PC-3 (cell line): ENCODE results near the gene GARIN6. TPM values are rescaled to one million over a fixed set of nuclear protein-coding genes. Genes with fewer than 3 reads are reported as not detected.
A peak's percentile ranks its signal among the peaks of the same experiment; 100 is the strongest.

Source experiments
- ATAC-seq: fragments of 200-7000 bp; cut with Tn5 transposase; 2 replicates; pipeline ENCODE4 v1.9.1; 2020; ENCODE audit warnings: mild to moderate bottlenecking, moderate library complexity
- BruUV-seq: library from RNA; stranded (reverse); fragments of 400-500 nt; replicated peaks from 2 replicates; lab custom pipeline; 2021; lab: Mats Ljungman, UMichigan
- CTCF ChIA-PET: fragments of 300-600 bp; sonication (Branson Sonifier 250); formaldehyde crosslinking; loops from one replicate; lab custom pipeline; 2022; ENCODE audit warnings: antibody characterized with exemption; lab: Charles Lee
- POLR2A ChIA-PET: fragments of 300-600 bp; sonication (Branson Sonifier 250); formaldehyde crosslinking; loops from one replicate; lab custom pipeline; 2022; ENCODE audit warnings: antibody characterized with exemption; ENCODE audit not compliant: unreplicated experiment; lab: Charles Lee
- DNase-seq: peaks from one replicate; pipeline ENCODE4 v3.0.0-alpha.2; 2015
- H2AFZ ChIP-seq: fragments of 300-600 bp; sonication (generic); 2 replicates; pipeline ENCODE4 v1.6.0; 2016; ENCODE audit warnings: antibody characterized with exemption, low read length
- H3F3A ChIP-seq: fragments of 300-600 bp; sonication (generic); one replicate; pipeline ENCODE4 v1.6.0; 2017; ENCODE audit warnings: antibody characterized with exemption, low read length, control low read depth, mild to moderate bottlenecking; ENCODE audit not compliant: unreplicated experiment
- H3K27ac ChIP-seq: fragments of 300-600 bp; sonication (generic); 2 replicates; pipeline ENCODE4 v1.5.1; 2016; ENCODE audit warnings: mild to moderate bottlenecking, low read length
- H3K27me3 ChIP-seq: fragments of 300-600 bp; sonication (generic); 2 replicates; pipeline ENCODE4 v1.6.1; 2016; ENCODE audit warnings: low read length, mixed read lengths
- H3K36me3 ChIP-seq: fragments of 300-600 bp; sonication (generic); 2 replicates; pipeline ENCODE4 v1.6.1; 2016; ENCODE audit warnings: low read depth, mixed run types, low read length, mixed read lengths
- H3K4me1 ChIP-seq: fragments of 300-600 bp; sonication (generic); 2 replicates; pipeline ENCODE4 v1.5.1; 2016; ENCODE audit warnings: low read length; ENCODE audit not compliant: insufficient read depth
- H3K4me2 ChIP-seq: fragments of 300-600 bp; sonication (generic); 2 replicates; pipeline ENCODE4 v1.6.0; 2016; ENCODE audit warnings: low read length
- H3K4me3 ChIP-seq: fragments of 300-600 bp; sonication (generic); 2 replicates; pipeline ENCODE4 v1.5.1; 2016; ENCODE audit warnings: mild to moderate bottlenecking, low read length, mixed read lengths
- H3K79me2 ChIP-seq: fragments of 300-600 bp; sonication (generic); 2 replicates; pipeline ENCODE4 v1.6.1; 2017; ENCODE audit warnings: low read length, mixed read lengths
- H3K9ac ChIP-seq: fragments of 300-600 bp; sonication (generic); 2 replicates; pipeline ENCODE4 v1.6.0; 2016; ENCODE audit warnings: mild to moderate bottlenecking, low read length
- H3K9me2 ChIP-seq: fragments of 300-600 bp; sonication (generic); replicated peaks from 2 replicates; pipeline ENCODE4 v1.6.1; 2016; ENCODE audit warnings: mixed run types, low read length, mixed read lengths
- H3K9me3 ChIP-seq: fragments of 300-600 bp; sonication (generic); 2 replicates; pipeline ENCODE4 v1.6.1; 2016; ENCODE audit warnings: low read length, mixed read lengths
- H4K20me1 ChIP-seq: fragments of 300-600 bp; sonication (generic); 2 replicates; pipeline ENCODE4 v1.6.1; 2016; ENCODE audit warnings: low read length, mixed read lengths
- CTCF ChIP-seq: fragments of 300-600 bp; sonication (generic); conservative IDR thresholded peaks from 2 replicates; pipeline ENCODE4 v1.5.1; 2017; ENCODE audit warnings: antibody characterized with exemption, low read depth, mild to moderate bottlenecking, low read length
- EZH2 ChIP-seq: fragments of 300-600 bp; sonication (generic); IDR thresholded peaks from one replicate; pipeline ENCODE4 v1.6.1; 2017; ENCODE audit warnings: antibody characterized with exemption, mild to moderate bottlenecking, low read length; ENCODE audit not compliant: unreplicated experiment
- EZH2phosphoT487 ChIP-seq: fragments of 300-600 bp; sonication (generic); IDR thresholded peaks from 2 replicates; pipeline ENCODE4 v1.6.1; 2018; ENCODE audit warnings: mild to moderate bottlenecking, antibody characterized with exemption, low read length, borderline replicate concordance
- intact Hi-C: fragments of 100-400 bp; cut with micrococcal nuclease; formaldehyde crosslinking; loops from 2 replicates; pipeline ENCODE4 v1.9.0; 2023
- total RNA-seq: library from RNA; depleted of rRNA; stranded (reverse); fragments of >200 nt; gene quantifications from 2 replicates; pipeline ENCODE4 v1.2.3, GENCODE V29; 2014

GARIN6 gene
- total RNA-seq, 1 experiment from 2014 or later: not detected

DNA sequence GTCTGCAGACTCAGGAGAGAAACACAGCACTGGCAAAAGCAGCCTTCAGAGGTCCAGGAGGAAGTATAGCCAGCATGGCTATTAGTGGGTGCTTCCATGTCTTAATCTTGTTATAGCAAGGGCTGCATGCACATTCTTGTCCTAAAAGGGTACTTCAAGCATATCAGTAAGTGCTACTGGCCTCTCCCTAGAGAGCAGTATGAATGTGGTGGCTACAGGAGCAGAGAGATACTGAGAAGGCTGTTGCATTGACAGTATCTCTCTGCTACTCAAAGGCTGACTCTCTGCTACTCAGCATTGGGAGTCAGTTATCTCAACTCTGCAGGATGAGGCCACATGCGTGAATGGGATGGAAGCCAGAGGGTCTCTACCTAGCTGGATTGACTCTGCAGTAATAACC, 2.0 kb downstream of the GARIN6 start:
- intact Hi-C loops: no loop called here
- ATAC-seq (no peak), DNase-seq (no peak)
- no peaks in the 10 kb centered on the region for H3K36me3 ChIP-seq
- no peak overlapping the region for H3K4me3 ChIP-seq
- H3K27ac ChIP-seq: no peak overlapping the region
- no peaks in the 10 kb centered on the region for H3K79me2 ChIP-seq
- H3K4me2 ChIP-seq: no peak overlapping the region
- H3K9me3 ChIP-seq: no peaks in the 10 kb centered on the region
- no peak overlapping the region for H2AFZ ChIP-seq
- peaks cover 14% of the 10 kb centered on the region; the same call in 1 of the 2 replicates for H3K27me3 ChIP-seq
- no peaks in the 10 kb centered on the region for H3K9me2 ChIP-seq
- no peak overlapping the region for H3K9ac ChIP-seq
- no peak for TF ChIP-seq EZH2
- TF ChIP-seq EZH2phosphoT487: no peak
- no peak for TF ChIP-seq CTCF
- ChIA-PET CTCF (no interaction called here), POLR2A (no interaction called here)
- BruUV-seq: no TSS peak
- H3K4me1 ChIP-seq: no peaks in the 10 kb centered on the region
- H4K20me1 ChIP-seq: no peaks in the 10 kb centered on the region
- H3F3A ChIP-seq: no peaks in the 10 kb centered on the region

DNA sequence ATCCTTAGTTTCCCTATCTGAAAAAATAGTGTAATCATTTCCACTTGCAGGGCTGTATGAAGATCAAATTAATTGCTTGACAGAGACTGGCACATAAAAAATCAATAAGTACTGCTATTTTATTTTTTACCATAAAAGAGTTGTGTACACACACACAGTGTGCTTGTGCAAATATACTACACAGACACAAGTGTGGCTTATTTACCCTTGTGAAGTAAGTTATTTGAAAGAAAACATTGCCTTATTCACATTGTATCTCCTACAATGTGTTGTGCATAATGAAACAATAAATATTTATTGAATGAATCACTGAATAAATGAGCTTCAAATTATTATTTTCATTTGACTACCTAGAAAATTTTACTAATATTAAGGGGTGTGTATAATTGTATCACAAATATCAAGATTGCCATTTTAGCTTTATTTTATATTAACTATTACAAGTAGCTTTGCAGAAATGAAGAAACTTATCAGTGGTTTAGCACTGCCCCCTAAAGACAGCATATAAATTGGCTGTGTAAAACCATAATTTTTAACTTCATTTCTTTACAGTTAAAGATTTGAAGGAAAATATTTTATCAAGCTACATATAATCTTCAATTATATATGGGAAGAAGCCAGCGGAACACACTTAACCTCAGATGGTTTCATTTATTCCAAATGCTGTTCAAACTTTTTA, 11.3 kb downstream of the GARIN6 start:
- Histone ChIP-seq H3K27ac (no peak overlapping the region), H4K20me1 (no peaks in the 10 kb centered on the region), H3F3A (no peaks in the 10 kb centered on the region), H3K27me3 (0 out of 2 replicates have a peak, but pooled peaks cover 3% of the 10 kb centered on the region), H3K36me3 (no peaks in the 10 kb centered on the region), H3K79me2 (no peaks in the 10 kb centered on the region), H3K4me2 (no peak overlapping the region), H3K9me2 (no peaks in the 10 kb centered on the region), H2AFZ (no peak overlapping the region), H3K4me3 (no peak overlapping the region), H3K9me3 (no peaks in the 10 kb centered on the region), H3K9ac (no peak overlapping the region), H3K4me1 (no peaks in the 10 kb centered on the region)
- ATAC-seq (peak; percentile 56), DNase-seq (peak; percentile 33)
- CTCF ChIA-PET: interaction anchor here (0.6 to 1.7 kb wide), 6 partner anchors 160 to 617 kb away, joined by 3 to 12 read pairs (median 6); no protein-coding TSS in a partner anchor
- TF ChIP-seq CTCF (peak; percentile 70), EZH2 (no peak)
- intact Hi-C loops: loop anchor here (1.0 to 2.0 kb wide), 3 partner anchors 108 to 616 kb away; no protein-coding TSS in a partner anchor
- no TSS peak for BruUV-seq
- POLR2A ChIA-PET: no interaction called here

- no peaks in the 10 kb centered on the region for H3K36me3 ChIP-seq
- no peaks in the 10 kb centered on the region for H4K20me1 ChIP-seq
- intact Hi-C loops: no loop called here
- H3K4me3 ChIP-seq: no peak overlapping the region
- BruUV-seq: no TSS peak
- no peaks in the 10 kb centered on the region for H3K79me2 ChIP-seq
- H3K4me2 ChIP-seq: no peak overlapping the region
- no peaks in the 10 kb centered on the region for H3K27me3 ChIP-seq
- TF ChIP-seq EZH2phosphoT487: no peak
- TF ChIP-seq CTCF: no peak
- TF ChIP-seq EZH2: no peak
- ATAC-seq (no peak), DNase-seq (peak; percentile 11)
- CTCF ChIA-PET: no interaction called here
- no peak overlapping the region for H3K27ac ChIP-seq
- no peaks in the 10 kb centered on the region for H3K9me2 ChIP-seq
- no peaks in the 10 kb centered on the region for H3K4me1 ChIP-seq
- H3F3A ChIP-seq: no peaks in the 10 kb centered on the region
- POLR2A ChIA-PET: no interaction called here
- H3K9me3 ChIP-seq: no peaks in the 10 kb centered on the region
- no peak overlapping the region for H2AFZ ChIP-seq
- H3K9ac ChIP-seq: no peak overlapping the region
Measured at GRCh38 chr12:99670635-99671034, 23.1 kb downstream of the GARIN6 start.
